DOHH2 (cell line): Measurements from ENCODE around the gene MT4.

Experiments
- CTCF ChIP-seq: fragments of 200-600 bp; sonication (generic); IDR thresholded peaks from one replicate; pipeline ENCODE4 v1.5.1; 2014; ENCODE audit warnings: antibody characterized with exemption, mild to moderate bottlenecking, low read depth, low read length; ENCODE audit not compliant: poor library complexity, severe bottlenecking
- EZH2phosphoT487 ChIP-seq: fragments of 200-600 bp; sonication (generic); IDR thresholded peaks from 2 replicates; pipeline ENCODE4 v1.6.1; 2017; ENCODE audit warnings: borderline replicate concordance, mild to moderate bottlenecking, antibody characterized with exemption, low read length, moderate library complexity, mixed read lengths

DNA sequence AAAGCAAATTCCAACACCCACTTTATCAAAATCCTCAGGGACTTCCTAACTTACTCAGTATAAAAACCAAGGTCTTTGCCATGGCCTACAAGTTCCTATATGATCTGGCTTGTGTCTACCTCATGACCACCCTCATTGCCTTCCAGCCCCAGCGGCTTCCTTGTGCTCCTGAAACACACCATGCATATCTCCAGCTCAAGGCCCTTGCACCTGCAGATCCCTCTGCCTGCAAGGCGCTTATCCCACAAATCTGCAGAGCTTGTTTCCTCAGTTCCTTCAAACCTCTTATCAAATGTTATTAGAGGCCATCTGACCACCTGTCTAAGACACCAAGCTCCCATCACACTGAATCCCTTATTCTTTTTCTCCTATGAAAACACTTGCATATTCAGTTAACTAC, 47.7 kb upstream of the MT4 start:
- TF ChIP-seq CTCF (no peak), EZH2phosphoT487 (no peak)
